GM23248 (cell line): ENCODE results near the gene SOD3.

Source experiments
- EZH2 ChIP-seq: fragments of 200-600 bp; sonication (generic); IDR thresholded peaks from 2 replicates; pipeline ENCODE4 v1.6.1; 2018; ENCODE audit warnings: antibody characterized with exemption, mild to moderate bottlenecking; ENCODE audit not compliant: insufficient read depth, poor library complexity, severe bottlenecking
- EZH2phosphoT487 ChIP-seq: fragments of 200-600 bp; sonication (generic); IDR thresholded peaks from 2 replicates; pipeline ENCODE4 v1.6.1; 2018; ENCODE audit warnings: antibody characterized with exemption, moderate library complexity, mild to moderate bottlenecking, low read depth; ENCODE audit not compliant: insufficient read depth

- TF ChIP-seq EZH2 (no peak), EZH2phosphoT487 (no peak)
Measured at GRCh38 chr4:24774452-24774851, 20.9 kb upstream of the SOD3 start.
